ENCODE data around the gene RUFY1.
"Not testable (repeated sequence)": the region's sequence is repeated elsewhere in the genome, so short reads cannot be mapped to it uniquely, and the experiment has no call there.

RUFY1 gene

GRCh38 chr5:179620293-179620692, 69.9 kb downstream of the RUFY1 start:
- in situ Hi-C loops (cut with MboI; ENCODE audit: low sequenced_read_pairs): no loop called here

GRCh38 chr5:179620703-179621350, 70.5 kb downstream of the RUFY1 start:
- in situ Hi-C loops (cut with MboI; ENCODE audit: low sequenced_read_pairs): no loop called here

- in situ Hi-C loops (cut with MboI; ENCODE audit: low sequenced_read_pairs): no loop called here
Observed at GRCh38 chr5:179621551-179622214, 71.3 kb downstream of the RUFY1 start.

DNA sequence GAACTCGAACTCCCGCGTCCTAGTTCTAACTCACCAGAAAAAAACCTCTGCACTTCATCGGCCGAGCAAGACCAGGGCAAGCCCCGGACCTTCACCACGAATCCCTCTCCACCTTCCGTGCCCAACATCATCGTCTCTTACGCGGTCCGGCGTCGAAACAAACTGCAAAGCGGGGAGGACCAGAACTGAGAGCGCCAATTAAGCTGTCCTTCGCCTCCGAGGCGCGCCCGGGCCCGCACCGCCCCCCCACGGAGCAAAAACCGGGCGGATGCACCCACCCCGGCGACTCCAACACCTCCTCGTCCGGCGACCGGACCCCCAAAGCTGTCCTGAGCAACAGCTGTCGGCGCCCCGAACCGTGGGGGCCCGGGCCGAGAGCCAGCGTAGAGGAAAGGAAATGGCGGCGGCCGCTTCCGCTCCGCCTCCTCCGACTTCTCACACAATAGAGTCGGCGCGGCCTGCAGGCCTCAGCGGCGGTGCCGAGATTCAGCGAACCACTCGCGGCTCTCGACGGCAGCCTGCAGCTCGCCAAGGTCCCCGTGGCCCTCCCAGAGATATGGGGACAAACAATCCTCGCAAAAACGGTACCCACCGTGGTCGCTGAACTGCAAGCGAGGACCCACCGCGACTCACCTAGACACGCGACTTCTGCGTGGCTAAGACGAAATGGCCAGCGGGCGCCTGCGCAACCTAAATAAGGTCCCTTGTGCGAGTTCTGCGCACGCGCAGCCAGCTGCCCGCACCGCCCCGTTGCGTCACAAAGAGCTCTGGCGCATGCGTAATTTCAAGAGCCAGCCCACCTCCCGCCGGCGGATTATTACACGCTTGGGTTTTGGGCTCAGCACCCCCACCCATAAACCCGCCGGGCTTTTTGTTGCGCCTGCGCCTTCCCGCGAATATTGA, 72.9 kb downstream of the RUFY1 start, which contains the start of gene HNRNPH1:
TSS of gene HNRNPH1 (minus strand) at position 669 of the 903 bp plus-strand sequence. CDS start at position 131, 538 bp downstream.
- in situ Hi-C loops (cut with MboI; ENCODE audit: low sequenced_read_pairs): no loop called here

GRCh38 chr5:179623906-179624741, 73.8 kb downstream of the RUFY1 start:
- in situ Hi-C loops (cut with MboI; ENCODE audit: low sequenced_read_pairs): no loop called here

- in situ Hi-C loops (cut with MboI; ENCODE audit: low sequenced_read_pairs): no loop called here
Observed at GRCh38 chr5:179624841-179625271, 74.5 kb downstream of the RUFY1 start.

- in situ Hi-C loops (cut with MboI; ENCODE audit: low sequenced_read_pairs): not testable (repeated sequence)
Observed at GRCh38 chr5:179633501-179634369, 83.4 kb downstream of the RUFY1 start.

GRCh38 chr5:179634370-179635172, 84.2 kb downstream of the RUFY1 start:
- in situ Hi-C loops (cut with MboI; ENCODE audit: low sequenced_read_pairs): not testable (repeated sequence)

DNA sequence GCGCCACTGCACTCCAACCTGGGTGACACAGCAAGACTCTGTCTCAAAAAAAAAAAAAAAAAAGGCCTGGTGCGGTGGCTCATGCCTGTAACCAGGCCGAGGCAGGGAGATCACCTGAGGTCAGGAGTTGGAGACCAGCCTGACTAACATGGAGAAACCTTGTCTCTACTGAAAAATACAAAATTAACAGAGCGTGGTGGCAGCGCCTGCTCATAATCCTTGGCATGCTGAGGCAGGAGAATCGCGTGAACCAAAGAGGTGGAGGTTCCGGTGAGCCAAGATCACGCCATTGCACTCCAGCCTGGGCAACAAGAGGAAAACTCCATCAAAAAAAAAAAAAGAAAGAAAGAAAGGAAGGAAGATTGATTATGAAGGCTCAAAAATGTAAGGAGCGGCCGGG, 88.9 kb downstream of the RUFY1 start:
- in situ Hi-C loops (cut with MboI; ENCODE audit: low sequenced_read_pairs): not testable (repeated sequence)

DNA sequence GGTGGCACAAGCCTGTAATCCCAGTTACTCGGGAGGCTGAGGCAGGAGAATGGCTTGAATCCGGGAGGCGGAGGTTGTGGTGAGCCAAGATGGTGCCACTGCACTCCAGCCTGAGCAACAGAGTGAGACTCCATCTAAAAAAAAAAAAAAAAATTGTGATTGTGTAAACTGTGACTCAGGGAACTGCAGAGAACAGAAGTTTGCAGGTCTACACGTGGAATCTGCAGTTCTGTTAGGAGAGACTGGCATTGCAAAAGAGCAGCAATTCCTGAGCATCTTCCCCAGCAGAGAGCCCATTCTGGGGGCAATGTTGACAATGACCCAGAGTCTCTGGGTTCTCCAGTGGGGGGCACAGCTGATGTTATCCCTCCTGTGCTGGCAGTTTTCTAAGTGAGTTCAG, 91.4 kb downstream of the RUFY1 start:
- in situ Hi-C loops (cut with MboI; ENCODE audit: low sequenced_read_pairs): not testable (repeated sequence)

DNA sequence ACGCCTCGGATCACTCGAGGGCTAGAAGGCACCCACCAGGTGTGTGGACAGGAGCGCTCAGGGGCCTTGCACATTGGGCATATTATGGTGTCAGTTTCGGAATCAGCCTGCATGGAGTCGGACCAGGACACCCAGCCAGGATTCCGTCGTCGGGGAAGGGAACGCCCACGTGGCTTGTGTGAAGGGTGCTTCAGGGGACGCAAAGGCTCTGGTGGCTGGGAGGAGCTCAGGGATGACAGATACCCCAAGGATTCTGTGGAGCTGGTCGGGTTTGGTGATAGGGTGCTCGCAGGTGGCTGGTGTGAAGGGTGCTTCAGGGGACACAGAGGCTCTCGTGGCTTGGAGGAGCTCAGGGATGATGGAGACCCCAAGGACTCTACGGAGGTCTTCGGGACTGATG, 92.3 kb downstream of the RUFY1 start:
- in situ Hi-C loops (cut with MboI; ENCODE audit: low sequenced_read_pairs): not testable (repeated sequence)

DNA sequence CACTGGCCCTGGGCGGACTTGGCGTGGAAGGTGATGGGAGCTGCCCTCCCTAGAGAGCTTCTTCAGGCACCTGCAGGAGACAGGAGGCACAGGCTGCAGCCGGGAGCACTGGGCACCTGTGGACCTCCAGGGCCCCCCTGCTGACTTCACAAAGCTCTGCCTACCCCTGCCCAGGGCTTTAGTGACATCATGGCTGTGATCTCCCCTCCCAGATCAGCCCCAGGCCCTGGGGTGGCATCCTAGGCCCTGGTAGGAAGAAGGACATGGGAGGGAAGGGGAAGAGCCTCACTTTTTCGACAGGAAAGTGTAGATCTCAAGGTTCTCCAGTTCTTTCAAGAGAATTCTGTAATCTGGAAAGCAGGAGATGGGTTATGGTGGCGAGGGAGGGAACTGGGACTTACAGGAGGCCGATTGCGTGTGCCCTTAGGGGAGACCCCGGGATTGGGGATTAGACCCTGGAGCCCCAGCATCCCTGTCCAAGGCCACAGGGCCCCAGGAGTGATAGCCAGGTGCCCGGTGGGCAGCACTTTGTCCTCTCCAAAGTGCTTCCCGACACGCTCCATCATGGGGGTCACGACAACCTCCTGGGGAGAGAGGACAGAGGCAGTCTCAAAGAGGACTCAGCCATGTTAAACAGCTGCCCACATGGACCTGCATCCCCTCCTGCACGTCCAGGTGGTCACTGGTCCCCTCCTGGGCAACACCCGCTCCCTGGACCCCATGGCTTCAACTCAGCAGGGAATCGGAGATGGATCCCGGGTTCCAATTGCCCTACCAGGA, 93.0 kb downstream of the RUFY1 start:
- in situ Hi-C loops (cut with MboI; ENCODE audit: low sequenced_read_pairs): not testable (repeated sequence)

DNA sequence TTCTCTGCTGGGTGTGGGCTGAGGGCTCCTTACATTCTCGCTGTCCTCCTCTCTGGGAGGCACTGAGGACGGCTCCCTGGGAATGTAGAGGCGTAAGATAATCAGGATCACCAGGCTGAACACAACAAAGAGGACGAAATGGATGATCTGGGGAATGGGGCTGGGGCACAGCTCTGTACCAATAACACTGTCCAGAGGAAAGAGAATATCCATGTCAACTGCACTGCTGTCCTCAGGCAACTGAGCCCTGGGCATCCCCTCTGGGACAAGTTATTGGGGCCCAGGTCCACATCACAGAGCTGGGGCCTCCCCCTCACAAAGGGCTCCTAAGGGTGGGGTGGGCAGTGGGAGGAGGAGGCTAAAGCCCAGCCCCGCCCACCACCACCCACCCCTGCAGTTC, 94.4 kb downstream of the RUFY1 start:
- in situ Hi-C loops (cut with MboI; ENCODE audit: low sequenced_read_pairs): not testable (repeated sequence)

DNA sequence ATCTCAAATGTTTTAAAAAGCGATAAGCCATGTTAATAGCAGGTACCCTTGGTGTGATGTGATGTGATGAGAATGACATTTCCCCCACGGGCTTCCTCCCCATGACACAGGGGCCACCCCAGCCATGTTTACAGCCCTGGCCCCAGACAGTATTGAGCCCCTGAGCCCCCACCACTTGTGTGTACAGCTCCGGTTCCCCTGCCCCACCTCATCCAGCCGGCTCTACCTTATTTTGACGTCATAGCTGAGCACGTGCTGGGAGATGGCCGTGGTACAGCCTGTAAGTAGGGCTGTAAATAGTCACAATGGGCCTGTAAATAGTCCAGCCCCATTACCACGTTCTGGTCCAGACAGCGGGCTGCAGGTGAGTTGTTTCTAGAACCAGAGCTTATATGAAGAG, 98.1 kb downstream of the RUFY1 start:
- in situ Hi-C loops (cut with MboI; ENCODE audit: low sequenced_read_pairs): no loop called here

- in situ Hi-C loops (cut with MboI; ENCODE audit: low sequenced_read_pairs): not testable (repeated sequence)
Observed at GRCh38 chr5:179649166-179649703, 98.9 kb downstream of the RUFY1 start.

- in situ Hi-C loops (cut with MboI; ENCODE audit: low sequenced_read_pairs): not testable (repeated sequence)
Observed at GRCh38 chr5:179650245-179650644, 99.9 kb downstream of the RUFY1 start.

- in situ Hi-C loops (cut with MboI; ENCODE audit: low sequenced_read_pairs): not testable (repeated sequence)
Observed at GRCh38 chr5:179653135-179653534, 102.8 kb downstream of the RUFY1 start.

All from HL-60/S4 treated with phorbol 12-myristate 13-acetate at 8.2 ng/mL for 4 days and 3 days (cell line).